ENCODE data around the gene MND1.

MND1 gene

DNA sequence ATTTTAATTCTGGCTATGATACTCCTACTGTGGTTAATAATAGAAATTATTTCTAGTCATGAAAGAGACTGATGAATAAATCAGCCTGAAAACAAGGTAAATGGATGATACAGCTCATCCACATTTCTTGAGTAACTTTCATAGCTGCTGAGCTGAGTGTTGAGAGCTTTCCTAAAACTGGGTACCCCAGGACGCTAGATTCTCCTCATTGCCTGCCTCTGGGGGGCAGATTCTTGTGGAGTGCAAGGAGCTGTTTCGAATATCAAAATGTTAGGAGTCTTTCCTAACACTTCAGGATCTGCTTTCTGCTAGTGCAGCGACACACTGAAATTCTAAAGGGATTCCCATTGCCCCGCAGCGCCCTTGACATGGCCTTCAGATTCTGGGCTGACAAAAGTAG lies 2.1 kb downstream of the MND1 start:
- DNase-seq (ENCODE audit: low spot score), result no peak

DNA sequence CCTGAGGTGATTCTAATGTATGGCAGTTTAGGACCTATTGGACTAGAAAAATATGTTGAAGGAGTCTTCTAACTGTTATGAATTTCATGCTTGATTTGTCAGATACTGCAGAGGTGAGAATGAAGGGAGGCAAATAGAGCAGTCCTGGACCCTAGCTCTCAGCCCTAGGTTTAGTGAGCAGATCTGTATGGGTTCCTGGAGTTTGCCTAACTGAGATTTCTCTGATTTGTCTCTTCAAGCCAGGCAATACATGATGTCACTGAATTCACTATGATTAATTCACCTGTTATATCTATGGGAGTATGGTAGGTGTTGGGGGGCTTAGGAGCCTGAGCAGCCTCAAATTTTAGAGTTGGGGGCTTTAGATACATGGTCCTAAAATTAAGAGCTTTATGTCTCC lies 2.6 kb downstream of the MND1 start:
- no peak for DNase-seq (ENCODE audit: low spot score)

DNA sequence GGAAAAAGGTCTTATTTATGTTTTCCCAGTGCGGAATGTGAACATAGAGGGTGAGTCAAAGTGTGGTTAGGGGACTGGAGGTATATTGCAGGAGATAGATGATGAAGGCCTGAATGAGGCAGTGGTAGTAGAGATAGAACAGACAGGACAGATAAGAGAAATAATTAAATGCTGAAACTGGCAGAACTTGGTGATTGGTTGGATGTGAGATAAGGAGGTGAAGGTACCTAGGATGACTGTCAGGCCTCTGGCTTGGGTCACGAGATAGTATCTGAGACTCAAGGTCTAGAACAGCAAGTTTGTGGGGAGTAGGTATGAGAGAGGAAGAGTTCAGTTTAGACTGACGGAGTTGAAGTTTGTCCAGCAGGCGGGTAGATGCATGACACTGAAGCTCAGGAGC lies 3.5 kb downstream of the MND1 start:
- DNase-seq (ENCODE audit: low spot score), result no peak

DNA sequence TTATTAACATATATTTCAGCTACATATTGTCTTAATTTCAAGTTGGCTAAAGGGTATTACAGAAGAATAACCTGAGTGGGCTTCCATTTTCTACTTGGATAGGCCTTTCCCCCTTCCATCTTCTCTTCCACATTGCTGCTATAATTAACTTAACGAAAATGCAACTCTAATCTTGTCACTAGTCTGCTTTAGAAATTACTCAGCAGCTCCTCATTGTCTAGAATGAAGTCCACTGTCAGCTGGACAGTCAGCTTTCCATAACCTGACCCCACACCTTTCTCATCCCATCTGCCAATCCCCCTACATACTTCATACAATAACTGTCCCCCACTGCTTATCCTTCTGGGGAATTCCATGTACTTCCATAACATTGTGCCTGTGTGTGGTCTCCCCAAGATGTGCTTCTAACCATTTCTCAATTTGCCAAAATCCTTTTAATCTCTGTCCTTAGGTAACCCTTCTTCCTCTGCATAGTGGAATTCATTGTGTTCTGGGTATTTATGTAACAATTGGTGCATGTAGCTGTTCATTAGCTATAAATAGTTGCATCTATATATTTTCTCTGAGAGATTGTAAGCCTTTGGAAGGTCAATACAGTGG lies 4.8 kb downstream of the MND1 start:
- DNase-seq (ENCODE audit: low spot score), result no peak

DNA sequence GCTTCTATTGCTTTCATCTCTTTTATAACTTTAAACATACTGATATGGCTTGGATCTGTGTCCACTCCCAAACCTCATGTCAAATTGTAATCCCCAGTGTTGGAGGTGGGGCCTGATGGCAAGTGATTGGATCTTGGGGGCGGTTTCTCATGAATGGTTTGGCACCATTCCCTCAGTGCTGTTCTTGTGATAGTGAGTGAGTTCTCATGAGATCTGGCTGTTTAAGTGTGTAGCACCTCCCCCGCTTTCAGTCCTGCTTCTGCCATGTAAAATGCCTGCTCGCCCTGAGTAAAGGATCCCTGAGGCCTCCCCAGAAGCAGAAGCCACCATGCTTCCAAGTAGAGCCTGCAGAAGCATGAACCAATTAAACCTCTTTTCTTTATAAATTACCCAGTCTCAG lies 17.7 kb downstream of the MND1 start:
- no peak for DNase-seq (ENCODE audit: low spot score)

DNA sequence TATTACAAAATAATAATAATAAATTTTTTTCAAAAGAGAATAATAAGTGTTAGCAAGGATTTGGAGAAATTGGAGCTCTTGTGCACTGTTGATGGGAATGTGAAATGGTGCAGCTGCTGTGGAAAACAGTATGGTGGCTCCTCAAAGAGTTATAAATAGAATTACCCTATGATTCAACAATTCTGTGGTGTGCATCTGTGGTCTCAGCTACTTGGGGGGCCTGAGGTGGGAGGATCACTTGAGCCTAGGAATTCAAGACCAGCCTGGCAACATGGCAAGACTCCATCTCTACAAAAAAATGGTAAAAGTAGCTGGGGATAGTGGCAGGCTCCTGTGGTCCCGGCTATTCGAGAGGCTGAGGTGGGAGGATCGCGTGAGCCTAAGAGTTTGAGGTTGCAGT lies 19.6 kb downstream of the MND1 start:
- DNase-seq (ENCODE audit: low spot score), result no peak

DNA sequence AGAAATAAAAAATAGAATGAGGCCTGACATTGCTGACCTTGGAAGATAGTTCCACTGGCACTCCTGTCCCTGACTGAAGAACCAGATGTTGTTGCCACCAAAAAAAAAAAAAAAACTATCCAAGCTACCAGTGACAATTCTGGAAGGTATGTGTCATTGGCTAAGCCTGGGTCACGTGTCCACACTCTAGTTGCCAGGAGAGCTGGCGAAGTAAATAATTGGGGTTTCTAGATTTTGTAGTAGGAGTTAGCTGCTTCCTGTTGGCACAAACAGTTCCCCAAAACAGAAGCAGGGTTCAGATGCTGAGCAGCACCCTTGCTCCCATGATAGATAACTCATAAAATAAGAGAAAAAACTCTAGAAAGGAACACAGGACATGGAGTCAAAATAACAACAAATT lies 20.5 kb downstream of the MND1 start:
- DNase-seq (ENCODE audit: low spot score), result no peak

DNA sequence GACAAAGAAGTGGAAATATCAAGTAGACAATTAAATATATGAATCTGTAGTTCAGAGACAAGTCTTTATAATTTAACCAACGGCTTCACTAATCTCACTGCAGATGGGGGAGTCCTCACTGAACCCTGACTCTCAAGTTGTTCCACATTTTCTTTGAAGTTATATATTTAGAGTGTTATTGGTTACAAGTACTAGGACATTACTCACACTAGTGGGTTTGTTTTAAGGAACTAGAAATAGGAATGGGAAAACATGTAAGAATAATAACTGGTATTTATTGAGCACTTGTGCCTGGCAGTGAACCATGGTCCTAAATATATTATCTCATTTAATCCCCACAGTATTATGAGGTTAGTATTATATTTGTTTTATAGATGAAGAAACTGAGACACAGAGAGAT lies 22.0 kb downstream of the MND1 start:
- DNase-seq (ENCODE audit: low spot score), result no peak

DNA sequence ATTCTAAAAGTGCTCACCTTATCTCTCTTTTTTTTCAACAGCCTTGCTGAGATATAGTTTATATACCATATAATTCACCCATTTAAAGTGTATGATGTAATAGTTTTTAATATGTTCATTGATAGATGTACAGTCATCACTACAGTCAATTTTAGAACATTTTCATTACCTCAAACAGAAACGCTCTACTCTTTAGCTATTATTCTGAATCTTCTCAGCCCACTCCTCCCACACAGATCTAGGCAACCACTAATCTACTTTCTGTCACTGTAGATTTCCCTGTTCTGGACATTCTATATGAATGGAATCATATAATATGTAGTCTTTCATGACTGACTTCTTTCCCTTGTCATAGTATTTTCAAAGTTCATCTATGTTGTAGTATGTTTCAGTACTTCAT lies 22.6 kb downstream of the MND1 start:
- no peak for DNase-seq (ENCODE audit: low spot score)

DNA sequence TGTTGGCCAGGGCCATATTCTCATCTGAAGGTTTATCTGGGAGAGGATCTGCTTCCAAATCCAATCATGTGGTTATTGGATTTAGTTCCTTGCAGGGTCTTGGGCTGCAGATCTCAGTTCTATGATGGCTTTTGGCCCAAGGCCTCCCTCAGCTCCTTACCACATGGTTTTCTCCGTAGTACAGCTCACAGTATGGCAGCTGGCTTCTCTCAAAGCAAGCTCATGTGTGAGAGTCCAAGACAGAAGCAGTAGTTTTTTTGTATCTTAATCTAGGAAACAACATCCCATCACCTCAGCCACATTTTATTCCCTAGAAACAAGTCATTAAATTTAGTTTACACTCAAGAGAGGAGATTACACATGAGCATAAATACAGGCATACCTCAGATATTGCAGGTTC lies 24.5 kb downstream of the MND1 start:
- DNase-seq (ENCODE audit: low spot score), result no peak

DNA sequence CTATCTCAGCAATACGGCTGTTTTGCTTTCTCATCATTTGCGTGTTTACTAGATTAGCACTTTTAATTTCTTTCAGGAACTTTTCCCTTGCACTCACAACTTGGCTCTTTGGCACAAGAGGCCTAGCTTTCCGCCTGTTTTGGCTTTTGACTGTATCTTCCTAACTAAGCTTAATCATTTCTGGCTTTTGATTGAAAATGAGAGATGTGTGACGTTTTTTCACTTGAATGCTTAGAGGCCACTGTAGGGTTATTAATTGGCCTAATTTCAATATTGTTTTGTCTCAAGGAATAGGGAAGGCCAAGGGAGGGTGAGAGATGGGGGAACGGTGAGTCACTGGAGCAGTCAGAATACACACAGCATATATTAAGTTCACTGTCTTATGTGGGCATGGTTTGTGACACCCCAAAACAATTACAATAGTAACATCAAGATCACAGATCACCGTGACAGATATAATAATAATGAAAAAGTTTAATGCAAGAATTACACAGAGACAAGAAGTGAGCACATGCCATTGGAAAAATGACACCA lies 27.3 kb downstream of the MND1 start:
- no peak for DNase-seq (ENCODE audit: low spot score)

DNA sequence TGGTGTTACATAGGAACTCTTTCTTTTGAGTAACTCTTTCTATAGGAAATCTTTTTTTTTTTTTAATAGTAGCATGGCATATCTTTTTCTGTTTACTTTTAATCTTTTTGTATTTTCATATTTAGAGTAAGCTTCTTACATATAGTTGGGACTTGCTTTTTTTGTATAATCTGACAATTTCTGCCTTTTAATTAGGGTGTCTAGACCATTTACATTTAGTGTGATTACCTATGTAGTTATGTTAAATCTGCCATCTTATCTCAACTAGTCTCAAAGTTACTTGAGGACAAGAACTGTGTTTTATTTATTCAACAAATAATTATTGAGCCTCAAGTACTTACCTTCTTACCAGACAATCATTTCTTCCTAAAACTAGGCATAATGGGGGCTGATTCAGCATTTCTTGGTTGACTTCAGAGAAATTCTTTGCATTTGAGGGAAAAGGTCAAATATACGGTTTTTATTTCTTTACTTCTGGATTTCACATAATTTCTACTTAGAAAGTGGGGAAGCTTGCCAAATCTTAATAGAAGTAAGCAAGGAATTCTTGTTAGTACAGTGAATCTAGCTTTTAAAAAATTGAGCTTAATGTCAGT lies 28.6 kb downstream of the MND1 start:
- no peak for DNase-seq (ENCODE audit: low spot score)

DNA sequence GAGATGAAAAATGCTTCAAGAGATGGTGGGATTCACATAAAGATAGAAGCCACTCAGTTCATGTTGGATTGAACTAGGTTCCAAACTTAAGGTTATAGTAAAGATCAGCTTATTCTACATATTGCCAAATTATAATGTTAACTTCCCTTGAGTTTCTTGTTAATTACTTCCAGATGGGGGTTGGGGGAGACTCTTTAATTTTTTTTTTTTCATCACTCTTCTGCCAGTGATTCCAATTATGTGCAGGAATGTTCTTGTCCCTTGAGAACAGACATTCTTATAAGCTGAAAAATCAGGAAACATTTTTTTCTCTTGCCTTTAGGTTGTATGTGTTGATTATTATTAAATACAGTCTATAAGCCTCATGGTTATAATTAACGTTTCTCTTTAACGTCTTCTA lies 30.0 kb downstream of the MND1 start:
- DNase-seq (ENCODE audit: low spot score), result no peak

DNA sequence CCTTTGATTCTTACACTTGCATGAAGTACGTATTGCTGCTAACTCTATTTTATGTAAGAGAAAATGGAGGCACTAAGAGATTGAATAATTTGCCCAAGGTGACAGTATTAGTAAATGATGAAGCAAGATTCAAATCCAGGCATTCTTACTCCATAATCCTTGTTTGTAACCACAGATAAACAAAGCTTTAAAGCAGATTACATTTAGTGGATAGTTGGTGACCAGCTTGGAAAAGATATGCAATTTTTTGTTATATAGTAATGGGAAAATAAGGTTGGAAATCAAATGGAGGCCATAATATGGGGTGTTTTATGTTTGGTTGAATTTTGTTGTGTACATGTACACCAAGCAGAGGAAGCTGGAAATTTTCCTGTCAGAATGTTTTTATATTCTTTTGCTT lies 30.8 kb downstream of the MND1 start:
- no peak for DNase-seq (ENCODE audit: low spot score)

DNA sequence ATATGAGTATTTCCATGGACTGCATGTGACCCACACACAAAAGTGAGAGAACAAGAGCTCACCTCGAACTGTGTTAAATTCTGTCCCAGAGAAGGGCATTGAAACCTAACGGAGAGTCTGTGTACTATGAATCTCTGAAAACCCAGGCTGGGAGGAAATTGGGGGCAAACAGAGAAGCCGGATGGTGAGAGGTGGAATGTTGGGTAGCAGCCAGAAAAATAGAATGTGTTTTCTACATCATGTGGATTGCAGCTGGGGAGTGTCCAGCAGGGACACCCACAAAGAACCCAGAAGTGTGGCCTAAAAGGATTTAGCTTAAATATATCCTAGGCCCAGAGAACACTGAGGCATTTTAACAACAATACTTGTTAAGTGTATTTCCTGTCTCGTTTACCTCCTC lies 38.6 kb downstream of the MND1 start:
- DNase-seq (ENCODE audit: low spot score), result no peak

DNA sequence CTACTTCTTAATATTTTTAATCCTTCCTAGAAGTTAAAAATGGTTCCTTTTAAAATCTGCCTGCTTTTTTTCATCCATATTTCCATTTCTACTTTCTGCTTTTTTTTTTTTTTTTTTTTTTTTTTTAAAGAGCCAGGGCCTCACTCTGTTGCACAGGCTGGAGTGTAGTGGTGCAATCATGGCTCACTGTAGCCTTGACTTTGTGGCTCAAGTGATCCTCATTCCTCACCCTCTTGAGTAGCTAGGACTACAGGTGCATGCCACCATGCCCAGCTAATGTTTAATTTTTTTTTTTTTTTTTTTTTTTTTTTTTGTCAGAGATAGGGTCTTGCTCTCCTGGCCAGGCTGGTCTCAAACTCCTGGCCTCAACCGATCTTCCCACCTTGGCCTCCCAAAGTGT lies 39.7 kb downstream of the MND1 start:
- DNase-seq (ENCODE audit: low spot score), result no peak

DNA sequence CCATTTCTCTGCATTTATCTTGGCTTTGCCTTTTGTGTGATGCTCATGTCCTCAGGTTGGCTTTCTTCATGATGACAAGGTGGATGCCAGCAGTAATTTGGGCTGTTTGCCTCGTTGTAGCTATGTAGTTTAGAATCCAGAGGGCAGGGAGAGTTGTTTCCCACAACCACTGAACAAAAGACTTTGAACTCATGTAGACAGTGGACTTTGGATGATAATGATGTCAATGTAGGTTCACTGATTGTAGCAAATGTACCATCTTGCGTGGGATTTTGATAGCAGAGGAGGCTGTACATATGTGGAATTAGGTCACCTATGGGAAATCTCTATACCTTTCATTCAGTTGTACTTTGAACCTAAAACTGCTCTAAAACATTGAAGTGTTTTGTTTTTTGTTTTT lies 41.3 kb downstream of the MND1 start:
- peak; percentile 14 for DNase-seq (ENCODE audit: low spot score)

DNA sequence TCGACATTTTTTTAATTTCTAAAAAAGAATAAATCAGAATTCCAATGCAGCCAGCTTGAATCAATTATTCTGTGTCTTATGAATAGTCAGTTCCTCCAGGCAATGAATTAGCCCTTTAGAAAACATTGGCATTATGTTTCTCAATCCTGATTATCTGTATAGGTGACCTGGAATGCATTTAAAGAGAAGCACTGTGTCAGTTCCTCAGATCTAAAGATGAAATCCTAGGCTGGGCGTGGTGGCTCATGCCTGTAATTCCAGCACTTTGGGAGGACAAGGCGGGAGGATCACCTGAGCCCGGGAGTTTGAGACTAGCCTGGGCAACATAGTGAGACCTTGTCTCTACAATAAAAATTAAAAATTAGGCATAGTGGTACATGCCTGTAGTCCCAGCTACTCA lies 43.5 kb downstream of the MND1 start:
- no peak for DNase-seq (ENCODE audit: low spot score)

DNA sequence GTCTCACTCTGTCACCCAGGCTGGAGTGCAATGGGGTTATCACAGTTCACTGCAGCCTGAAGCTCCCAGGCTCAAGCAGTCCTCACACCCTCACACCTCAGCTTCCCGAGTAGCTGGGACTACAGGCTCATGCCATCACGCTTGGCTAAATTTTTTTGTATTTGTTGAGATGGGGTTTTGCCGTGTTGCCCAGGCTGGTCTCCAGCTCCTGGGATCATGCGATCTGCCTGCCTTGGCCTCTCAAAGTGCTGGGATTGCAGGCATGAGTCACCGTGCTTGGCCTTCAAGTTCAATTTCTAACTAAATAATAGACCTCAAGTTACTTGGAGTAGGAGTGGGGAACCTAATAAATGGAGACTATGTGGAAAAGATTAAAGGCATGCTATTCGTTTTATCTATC lies 48.9 kb downstream of the MND1 start:
- no peak for DNase-seq (ENCODE audit: low spot score)

DNA sequence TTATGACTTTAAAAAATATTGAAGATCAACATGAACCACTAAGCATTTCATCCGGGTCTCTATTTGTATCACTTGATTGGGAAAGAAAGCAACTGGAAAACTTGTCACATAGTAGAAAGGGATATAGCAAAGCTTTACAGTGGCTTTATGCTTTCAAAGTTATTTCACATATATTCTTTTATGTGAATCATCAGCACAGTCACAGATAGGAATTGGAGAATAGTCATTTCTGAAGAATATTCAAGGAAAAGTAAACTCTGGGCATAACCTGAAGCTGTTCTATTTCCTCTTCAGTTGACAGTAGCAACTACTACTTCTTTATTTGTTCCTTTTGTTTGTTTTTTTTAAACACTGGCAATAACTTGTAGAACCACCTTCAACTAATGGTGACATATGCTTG lies 50.5 kb downstream of the MND1 start:
- DNase-seq (ENCODE audit: low spot score), result no peak

DNA sequence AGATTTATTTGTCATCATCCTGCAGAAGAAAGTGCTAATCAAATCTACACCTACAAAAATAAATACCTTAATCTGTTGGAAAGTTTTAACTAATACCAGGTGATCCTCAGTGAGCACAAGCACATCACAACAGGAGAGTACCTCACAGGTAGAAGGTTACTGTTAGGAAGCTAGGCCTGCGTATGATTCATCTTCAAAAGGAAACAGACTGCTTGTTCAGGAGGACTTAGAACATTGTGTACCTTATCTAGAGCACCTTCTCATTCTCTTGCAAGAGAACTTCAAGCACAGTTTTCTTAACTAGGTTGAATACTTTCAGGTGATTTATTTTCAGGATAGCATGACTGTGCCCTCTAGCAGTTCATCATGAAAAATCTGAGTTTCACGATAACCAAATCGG lies 54.2 kb downstream of the MND1 start:
- DNase-seq (ENCODE audit: low spot score), result no peak

DNA sequence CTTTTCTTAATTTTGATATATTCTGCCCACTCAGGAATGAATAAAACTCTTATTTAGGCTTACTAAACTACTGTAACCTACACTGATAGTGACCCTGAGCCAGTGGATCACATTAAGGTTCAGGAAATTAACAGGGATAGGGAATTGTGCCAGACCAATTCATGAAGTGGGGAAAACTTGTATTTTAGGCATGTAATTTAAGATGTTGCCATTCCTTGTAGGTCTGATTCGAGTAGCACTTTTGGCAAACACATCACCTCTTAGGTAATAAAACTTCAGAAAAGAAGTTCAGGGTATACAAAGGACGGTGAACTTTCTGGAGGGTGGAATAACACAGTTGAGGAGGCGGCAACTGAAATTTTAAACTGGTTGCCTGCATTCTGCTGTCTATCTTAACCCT lies 54.9 kb downstream of the MND1 start:
- DNase-seq (ENCODE audit: low spot score), result no peak

DNA sequence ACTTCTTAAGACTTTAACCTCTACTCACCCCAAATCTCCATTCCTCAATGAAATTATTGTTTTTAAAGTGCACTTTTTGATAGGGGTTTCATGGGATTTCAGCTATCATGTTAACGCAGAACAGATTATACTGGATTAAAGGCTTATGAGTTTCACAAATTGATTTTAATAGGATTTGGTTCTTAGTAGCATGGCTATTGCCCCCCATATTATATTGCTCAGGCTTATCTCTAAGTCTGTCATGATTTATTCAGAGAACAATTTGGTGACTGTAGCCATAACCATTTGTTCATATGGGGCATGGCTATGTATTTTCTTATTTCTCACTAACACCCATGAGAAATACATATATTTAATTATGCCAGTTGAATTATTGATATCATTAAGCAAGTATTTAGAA lies 57.0 kb downstream of the MND1 start:
- no peak for DNase-seq (ENCODE audit: low spot score)

DNA sequence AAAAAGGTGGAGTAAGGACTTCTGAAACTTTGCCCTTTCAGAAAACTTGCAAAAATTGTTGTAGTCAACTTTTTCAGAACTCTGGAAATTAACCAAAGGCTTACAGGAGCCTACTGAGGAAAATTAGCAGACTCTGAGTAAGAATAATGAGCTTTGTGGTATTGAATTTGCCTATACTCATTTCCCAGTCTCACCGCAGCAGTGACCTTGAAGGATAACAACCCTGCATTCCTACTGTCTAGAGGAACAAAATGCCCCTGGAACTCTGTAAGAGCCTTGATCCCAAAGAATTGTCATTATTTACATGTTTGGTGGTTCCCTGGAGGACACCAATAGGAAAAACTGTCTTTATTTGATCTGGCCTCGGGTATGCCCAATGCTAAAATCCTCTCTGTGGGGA lies 57.9 kb downstream of the MND1 start:
- DNase-seq (ENCODE audit: low spot score), result no peak
